HCT116 (cell line): ENCODE data around the gene CELF2.

Experiments
- CEBPB ChIP-seq: IDR thresholded peaks from 2 replicates; pipeline ENCODE4 v1.6.1; 2012; ENCODE audit warnings: low read depth
- EZH2 ChIP-seq: fragments of 200-600 bp; sonication (generic); IDR thresholded peaks from 2 replicates; pipeline ENCODE4 v1.6.1; 2017; ENCODE audit warnings: antibody characterized with exemption, mixed run types
- MAX ChIP-seq: IDR thresholded peaks from 2 replicates; pipeline ENCODE4 v1.6.1; 2012
- POLR2A ChIP-seq: IDR thresholded peaks from 2 replicates; pipeline ENCODE4 v1.7.0; 2011; ENCODE audit warnings: borderline replicate concordance; ENCODE audit not compliant: insufficient read depth, insufficient read length; ENCODE audit errors: extremely low read depth
- POLR2AphosphoS5 ChIP-seq: IDR thresholded peaks from 2 replicates; pipeline ENCODE4 v1.6.1; 2011; ENCODE audit warnings: mild to moderate bottlenecking, low read depth, low read length, moderate library complexity
- RAD21 ChIP-seq: IDR thresholded peaks from 2 replicates; pipeline ENCODE4 v1.6.1; 2012; ENCODE audit warnings: low read depth, mild to moderate bottlenecking
- SP1 ChIP-seq: IDR thresholded peaks from 2 replicates; pipeline ENCODE4 v1.6.1; 2012; ENCODE audit warnings: low read depth
- TF ChIP-seq, protein P1 (sequence below), 3 experiments: fragments of 200-600 bp in 1 of 3; sonication (generic) in 1 of 3; IDR thresholded peaks in 2 of 3; conservative IDR thresholded peaks in 1 of 3; 2 replicates each; pipeline ENCODE4 v1.5.1; 2012 to 2017; ENCODE audit warnings: low read depth in 2 of 3, low read length in 2 of 3, antibody characterized with exemption in 1 of 3, borderline replicate concordance in 1 of 3, control low read depth in 1 of 3, mild to moderate bottlenecking in 1 of 3, mixed read lengths in 1 of 3, mixed run types in 1 of 3, moderate library complexity in 1 of 3; ENCODE audit not compliant: insufficient read depth in 1 of 3
- TF ChIP-seq, protein P2 (sequence below): IDR thresholded peaks from 2 replicates; pipeline ENCODE4 v1.6.1; 2012; ENCODE audit warnings: low read depth

- no peak for TF ChIP-seq RAD21
- TF ChIP-seq, protein P1, sequence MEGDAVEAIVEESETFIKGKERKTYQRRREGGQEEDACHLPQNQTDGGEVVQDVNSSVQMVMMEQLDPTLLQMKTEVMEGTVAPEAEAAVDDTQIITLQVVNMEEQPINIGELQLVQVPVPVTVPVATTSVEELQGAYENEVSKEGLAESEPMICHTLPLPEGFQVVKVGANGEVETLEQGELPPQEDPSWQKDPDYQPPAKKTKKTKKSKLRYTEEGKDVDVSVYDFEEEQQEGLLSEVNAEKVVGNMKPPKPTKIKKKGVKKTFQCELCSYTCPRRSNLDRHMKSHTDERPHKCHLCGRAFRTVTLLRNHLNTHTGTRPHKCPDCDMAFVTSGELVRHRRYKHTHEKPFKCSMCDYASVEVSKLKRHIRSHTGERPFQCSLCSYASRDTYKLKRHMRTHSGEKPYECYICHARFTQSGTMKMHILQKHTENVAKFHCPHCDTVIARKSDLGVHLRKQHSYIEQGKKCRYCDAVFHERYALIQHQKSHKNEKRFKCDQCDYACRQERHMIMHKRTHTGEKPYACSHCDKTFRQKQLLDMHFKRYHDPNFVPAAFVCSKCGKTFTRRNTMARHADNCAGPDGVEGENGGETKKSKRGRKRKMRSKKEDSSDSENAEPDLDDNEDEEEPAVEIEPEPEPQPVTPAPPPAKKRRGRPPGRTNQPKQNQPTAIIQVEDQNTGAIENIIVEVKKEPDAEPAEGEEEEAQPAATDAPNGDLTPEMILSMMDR (IDR thresholded peaks at IDR 0.05 in 2 of 3, conservative IDR thresholded peaks at IDR 0.05 in 1 of 3; ENCODE audit: borderline replicate concordance in 1 of 3, insufficient read depth in 1 of 3, low read depth in 2 of 3, low read length in 2 of 3), result no peak
- TF ChIP-seq, protein P2, sequence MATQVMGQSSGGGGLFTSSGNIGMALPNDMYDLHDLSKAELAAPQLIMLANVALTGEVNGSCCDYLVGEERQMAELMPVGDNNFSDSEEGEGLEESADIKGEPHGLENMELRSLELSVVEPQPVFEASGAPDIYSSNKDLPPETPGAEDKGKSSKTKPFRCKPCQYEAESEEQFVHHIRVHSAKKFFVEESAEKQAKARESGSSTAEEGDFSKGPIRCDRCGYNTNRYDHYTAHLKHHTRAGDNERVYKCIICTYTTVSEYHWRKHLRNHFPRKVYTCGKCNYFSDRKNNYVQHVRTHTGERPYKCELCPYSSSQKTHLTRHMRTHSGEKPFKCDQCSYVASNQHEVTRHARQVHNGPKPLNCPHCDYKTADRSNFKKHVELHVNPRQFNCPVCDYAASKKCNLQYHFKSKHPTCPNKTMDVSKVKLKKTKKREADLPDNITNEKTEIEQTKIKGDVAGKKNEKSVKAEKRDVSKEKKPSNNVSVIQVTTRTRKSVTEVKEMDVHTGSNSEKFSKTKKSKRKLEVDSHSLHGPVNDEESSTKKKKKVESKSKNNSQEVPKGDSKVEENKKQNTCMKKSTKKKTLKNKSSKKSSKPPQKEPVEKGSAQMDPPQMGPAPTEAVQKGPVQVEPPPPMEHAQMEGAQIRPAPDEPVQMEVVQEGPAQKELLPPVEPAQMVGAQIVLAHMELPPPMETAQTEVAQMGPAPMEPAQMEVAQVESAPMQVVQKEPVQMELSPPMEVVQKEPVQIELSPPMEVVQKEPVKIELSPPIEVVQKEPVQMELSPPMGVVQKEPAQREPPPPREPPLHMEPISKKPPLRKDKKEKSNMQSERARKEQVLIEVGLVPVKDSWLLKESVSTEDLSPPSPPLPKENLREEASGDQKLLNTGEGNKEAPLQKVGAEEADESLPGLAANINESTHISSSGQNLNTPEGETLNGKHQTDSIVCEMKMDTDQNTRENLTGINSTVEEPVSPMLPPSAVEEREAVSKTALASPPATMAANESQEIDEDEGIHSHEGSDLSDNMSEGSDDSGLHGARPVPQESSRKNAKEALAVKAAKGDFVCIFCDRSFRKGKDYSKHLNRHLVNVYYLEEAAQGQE, result no peak
- no peak for TF ChIP-seq POLR2AphosphoS5
- TF ChIP-seq MAX, result no peak
- no peak for TF ChIP-seq CEBPB
- TF ChIP-seq SP1, result no peak
- no peak for TF ChIP-seq POLR2A
- no peak for TF ChIP-seq EZH2
Measured at GRCh38 chr10:11272915-11273389, 255.3 kb downstream of the CELF2 start.
